Measurements from ENCODE around the gene PAM. TPM values are rescaled to one million over a fixed set of nuclear protein-coding genes. Genes with fewer than 3 reads are reported as not detected.
"Not testable (repeated sequence)": the region's sequence is repeated elsewhere in the genome, so short reads cannot be mapped to it uniquely, and the experiment has no call there.

Gene PAM
- total RNA-seq, 1 experiment from 2014 or later, result 190 TPM

DNA sequence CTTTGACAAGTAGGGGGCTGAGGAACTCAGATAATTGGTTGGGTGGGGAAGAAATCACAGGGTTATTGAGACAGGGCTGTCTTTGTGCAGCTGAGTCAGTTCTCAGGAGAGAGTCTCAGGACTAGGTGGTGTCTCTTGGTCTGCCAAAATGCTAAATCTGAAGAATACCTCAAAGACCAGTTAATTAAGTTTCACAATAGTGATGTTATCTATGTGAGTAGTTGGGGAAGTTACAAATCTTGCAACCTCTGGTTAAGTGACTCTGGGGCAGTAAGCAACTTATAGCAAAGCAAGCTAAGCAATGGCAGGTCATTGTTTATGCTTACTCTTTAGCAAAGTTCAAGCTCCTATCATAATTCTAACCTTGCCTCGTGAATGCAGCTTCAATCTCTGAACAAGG lies 311.2 kb downstream of the PAM start:
- Histone ChIP-seq H3K9me3 (ENCODE audit: low read depth, low read length, poor library complexity, severe bottlenecking) (no peaks in the 10 kb centered on the region), H3K4me1 (ENCODE audit: insufficient read depth, low read length, poor library complexity, severe bottlenecking) (no peaks in the 10 kb centered on the region), H3K36me3 (ENCODE audit: insufficient read depth, low read length, poor library complexity, severe bottlenecking) (no peaks in the 10 kb centered on the region), H3K27me3 (replicated peaks; ENCODE audit: insufficient read depth, low read depth, low read length, poor library complexity) (no peaks in the 10 kb centered on the region), H3K4me3 (ENCODE audit: low read depth, low read length, poor library complexity, severe bottlenecking) (no peak overlapping the region), H3K27ac (ENCODE audit: low read depth, low read length, poor library complexity, severe bottlenecking) (no peak overlapping the region)
- BruUV-seq (replicated peaks), result no TSS peak
- POLR2A ChIA-PET (ENCODE audit: low non-redundant PET), result no interaction called here
- no peak for DNase-seq (ENCODE audit: low spot score)
- TF ChIP-seq EZH2 (IDR thresholded peaks at IDR 0.05; ENCODE audit: borderline replicate concordance, low read depth, low read length, poor library complexity, severe bottlenecking) (no peak), CTCF (conservative IDR thresholded peaks at IDR 0.05; ENCODE audit: low read depth, low read length) (no peak)
- intact Hi-C loops (cut with micrococcal nuclease; ENCODE audit: unreplicated experiment), result no loop called here
- CTCF ChIA-PET, result no interaction called here

- H3K36me3 ChIP-seq (ENCODE audit: insufficient read depth, low read length, poor library complexity, severe bottlenecking); H3K27ac ChIP-seq (ENCODE audit: low read depth, low read length, poor library complexity, severe bottlenecking); H3K9me3 ChIP-seq (ENCODE audit: low read depth, low read length, poor library complexity, severe bottlenecking); H3K4me3 ChIP-seq (ENCODE audit: low read depth, low read length, poor library complexity, severe bottlenecking); H3K27me3 ChIP-seq (replicated peaks; ENCODE audit: insufficient read depth, low read depth, low read length, poor library complexity); CTCF ChIA-PET; BruUV-seq (replicated peaks); intact Hi-C loops (cut with micrococcal nuclease; ENCODE audit: unreplicated experiment); H3K4me1 ChIP-seq (ENCODE audit: insufficient read depth, low read length, poor library complexity, severe bottlenecking); DNase-seq (ENCODE audit: low spot score): not testable (repeated sequence)
- POLR2A ChIA-PET (ENCODE audit: low non-redundant PET), result interaction anchor here (0.6 kb wide), 1 partner anchor 11 kb away, joined by 3 read pairs; no protein-coding TSS in a partner anchor
Measured at GRCh38 chr5:103073500-103073899, 318.4 kb downstream of the PAM start.

DNA sequence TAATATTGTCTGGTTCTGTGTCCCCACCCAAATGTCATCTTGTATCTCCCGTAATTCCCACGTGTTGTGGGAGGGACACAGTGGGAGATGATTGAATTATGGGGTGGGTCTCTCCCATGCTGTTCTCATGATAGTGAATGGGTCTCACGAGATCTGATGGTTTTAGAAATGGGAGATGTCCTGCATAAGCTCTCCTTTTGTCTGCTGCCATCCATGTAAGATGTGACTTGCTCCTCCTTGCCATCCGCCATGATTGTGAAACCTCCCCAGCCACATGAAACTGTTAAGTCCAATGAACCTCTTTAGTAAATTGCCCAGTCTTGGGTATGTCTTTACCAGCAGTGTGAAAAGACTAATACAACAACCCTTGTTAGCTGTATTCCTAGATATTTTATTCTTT lies 320.3 kb downstream of the PAM start:
- Histone ChIP-seq H3K27ac (ENCODE audit: low read depth, low read length, poor library complexity, severe bottlenecking) (no peak overlapping the region), H3K36me3 (ENCODE audit: insufficient read depth, low read length, poor library complexity, severe bottlenecking) (no peaks in the 10 kb centered on the region), H3K4me3 (ENCODE audit: low read depth, low read length, poor library complexity, severe bottlenecking) (no peak overlapping the region), H3K27me3 (replicated peaks; ENCODE audit: insufficient read depth, low read depth, low read length, poor library complexity) (no peaks in the 10 kb centered on the region), H3K4me1 (ENCODE audit: insufficient read depth, low read length, poor library complexity, severe bottlenecking) (no peaks in the 10 kb centered on the region), H3K9me3 (ENCODE audit: low read depth, low read length, poor library complexity, severe bottlenecking) (peaks cover 18% of the 10 kb centered on the region)
- no peak for DNase-seq (ENCODE audit: low spot score)
- CTCF ChIA-PET, result no interaction called here
- POLR2A ChIA-PET (ENCODE audit: low non-redundant PET), result no interaction called here
- intact Hi-C loops (cut with micrococcal nuclease; ENCODE audit: unreplicated experiment), result no loop called here
- TF ChIP-seq CTCF (conservative IDR thresholded peaks at IDR 0.05; ENCODE audit: low read depth, low read length), result no peak
- no peak for TF ChIP-seq EZH2 (IDR thresholded peaks at IDR 0.05; ENCODE audit: borderline replicate concordance, low read depth, low read length, poor library complexity, severe bottlenecking)
- no TSS peak for BruUV-seq (replicated peaks)

Measured in A673 (cell line).